Mesenchymal stem cell (in vitro differentiated cells and primary cell): Measurements from ENCODE around the gene ZDHHC7.

Source experiments
- DNase-seq: peaks from one replicate; pipeline ENCODE4 v3.0.0-alpha.2; 2013
- H2AFZ ChIP-seq: one replicate; pipeline ENCODE4 v1.6.1; 2013; ENCODE audit warnings: low read depth, mild to moderate bottlenecking, control low read depth, inconsistent platforms, low read length, moderate library complexity
- H2AK5ac ChIP-seq: 2 replicates; pipeline ENCODE4 v1.6.1; 2013; ENCODE audit warnings: low read length, moderate library complexity, mild to moderate bottlenecking, inconsistent platforms; ENCODE audit not compliant: severe bottlenecking
- H2BK120ac ChIP-seq: one replicate; pipeline ENCODE4 v1.6.1; 2013; ENCODE audit warnings: low read depth, mild to moderate bottlenecking, inconsistent platforms, low read length, moderate library complexity
- H2BK12ac ChIP-seq, 2 experiments: one replicate each; pipeline ENCODE4 v1.6.1; 2013; ENCODE audit warnings: inconsistent platforms in 2 of 2, low read length in 2 of 2, mild to moderate bottlenecking in 2 of 2, moderate library complexity in 2 of 2, control low read depth in 1 of 2
- H2BK15ac ChIP-seq: one replicate; pipeline ENCODE4 v1.6.1; 2013; ENCODE audit warnings: mild to moderate bottlenecking, low read depth, inconsistent platforms; ENCODE audit not compliant: poor library complexity, severe bottlenecking
- H2BK5ac ChIP-seq: 2 replicates; pipeline ENCODE4 v1.6.1; 2013; ENCODE audit warnings: low read depth, mild to moderate bottlenecking, low read length, control low read depth, inconsistent platforms; ENCODE audit not compliant: poor library complexity, severe bottlenecking
- H3K14ac ChIP-seq, 2 experiments: one replicate each; pipeline ENCODE4 v1.6.1; 2013; ENCODE audit warnings: inconsistent platforms in 2 of 2, low read length in 2 of 2, control low read depth in 1 of 2, mild to moderate bottlenecking in 1 of 2, moderate library complexity in 1 of 2
- H3K18ac ChIP-seq, 2 experiments: one replicate each; pipeline ENCODE4 v1.6.1; 2013; ENCODE audit warnings: inconsistent platforms in 2 of 2, low read length in 2 of 2, control low read depth in 1 of 2, low read depth in 1 of 2, mild to moderate bottlenecking in 1 of 2
- H3K23ac ChIP-seq, 2 experiments: one replicate each; pipeline ENCODE4 v1.6.1; 2013; ENCODE audit warnings: inconsistent platforms in 2 of 2, low read length in 2 of 2, mild to moderate bottlenecking in 2 of 2, moderate library complexity in 2 of 2, control low read depth in 1 of 2
- H3K27ac ChIP-seq: 2 replicates; pipeline ENCODE4 v1.5.1; 2013; ENCODE audit warnings: mild to moderate bottlenecking, moderate library complexity, low read length, control low read depth, inconsistent platforms; ENCODE audit not compliant: poor library complexity, severe bottlenecking
- H3K27me3 ChIP-seq, 2 experiments: 2 replicates each; pipeline versions ENCODE4 v1.6.1 to v1.7.0; 2013; ENCODE audit warnings: low read length in 2 of 2, mild to moderate bottlenecking in 2 of 2, moderate library complexity in 2 of 2, control low read depth in 1 of 2, inconsistent platforms in 1 of 2; ENCODE audit not compliant: control insufficient read depth in 1 of 2, insufficient read depth in 1 of 2
- H3K36me3 ChIP-seq, 2 experiments: 2 replicates each; pipeline versions ENCODE4 v1.6.1 to v1.7.0; 2013; ENCODE audit warnings: low read length in 2 of 2, control low read depth in 1 of 2, inconsistent platforms in 1 of 2, low read depth in 1 of 2, mild to moderate bottlenecking in 1 of 2; ENCODE audit not compliant: insufficient read depth in 2 of 2, control insufficient read depth in 1 of 2
- H3K4ac ChIP-seq, 2 experiments: one replicate each; pipeline ENCODE4 v1.6.1; 2013; ENCODE audit warnings: inconsistent platforms in 2 of 2, low read length in 2 of 2, mild to moderate bottlenecking in 2 of 2, moderate library complexity in 2 of 2, control low read depth in 1 of 2, low read depth in 1 of 2
- H3K4me1 ChIP-seq: 2 replicates; pipeline ENCODE4 v1.6.1; 2013; ENCODE audit warnings: low read depth, low read length, control low read depth; ENCODE audit not compliant: control insufficient read depth, insufficient read depth
- H3K4me2 ChIP-seq: 2 replicates; pipeline ENCODE4 v1.6.1; 2013; ENCODE audit warnings: low read length, mild to moderate bottlenecking, inconsistent platforms; ENCODE audit not compliant: poor library complexity, severe bottlenecking
- H3K4me3 ChIP-seq, 2 experiments: 2 replicates each; pipeline versions ENCODE4 v1.5.1 to v1.7.0; 2013; ENCODE audit warnings: low read length in 2 of 2, mild to moderate bottlenecking in 2 of 2, control low read depth in 1 of 2, low read depth in 1 of 2; ENCODE audit not compliant: insufficient read depth in 1 of 2
- H3K79me1 ChIP-seq: replicated peaks from 2 replicates; pipeline ENCODE4 v1.6.1; 2013; ENCODE audit warnings: mild to moderate bottlenecking, control low read depth, low read length, inconsistent platforms; ENCODE audit not compliant: poor library complexity, severe bottlenecking
- H3K9ac ChIP-seq: 2 replicates; pipeline ENCODE4 v1.7.0; 2013; ENCODE audit warnings: mild to moderate bottlenecking, low read length, moderate library complexity
- H3K9me3 ChIP-seq: 2 replicates; pipeline ENCODE4 v1.7.0; 2013; ENCODE audit warnings: mild to moderate bottlenecking, low read length; ENCODE audit not compliant: control insufficient read depth
- H4K8ac ChIP-seq: one replicate; pipeline ENCODE4 v1.6.1; 2013; ENCODE audit warnings: inconsistent platforms, mild to moderate bottlenecking, low read length, moderate library complexity
- H4K91ac ChIP-seq: one replicate; pipeline ENCODE4 v1.6.1; 2013; ENCODE audit warnings: mild to moderate bottlenecking, low read length, inconsistent platforms
- WGBS: methylation state at CpG from one replicate; pipeline ENCODE4 v1.1.7; 2013; ENCODE audit warnings: mixed read lengths; 5-methylcytosine and 5-hydroxymethylcytosine counted together

Gene ZDHHC7

DNA sequence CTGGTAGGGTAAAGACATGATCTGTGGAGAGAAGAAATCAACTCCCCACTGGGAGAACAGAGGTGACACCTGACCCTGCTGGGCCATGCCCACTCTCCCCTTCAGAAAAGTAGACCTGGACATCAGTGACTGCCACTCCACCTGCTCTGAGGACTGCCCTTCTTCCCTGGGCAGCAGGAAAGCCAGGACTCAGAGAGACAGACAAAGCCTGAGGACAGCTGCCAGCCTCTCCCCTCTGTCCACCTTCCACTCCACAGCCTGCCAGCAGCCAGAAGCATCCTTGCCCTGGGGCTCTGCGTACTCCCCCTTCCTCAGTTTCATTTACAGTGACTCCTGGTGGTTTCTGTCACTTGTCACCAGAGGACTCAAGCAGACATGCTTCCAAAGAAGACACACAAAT, 24.5 kb downstream of the ZDHHC7 start:
- 100% methylated on average over 1 of the region's 1 CpG for WGBS

DNA sequence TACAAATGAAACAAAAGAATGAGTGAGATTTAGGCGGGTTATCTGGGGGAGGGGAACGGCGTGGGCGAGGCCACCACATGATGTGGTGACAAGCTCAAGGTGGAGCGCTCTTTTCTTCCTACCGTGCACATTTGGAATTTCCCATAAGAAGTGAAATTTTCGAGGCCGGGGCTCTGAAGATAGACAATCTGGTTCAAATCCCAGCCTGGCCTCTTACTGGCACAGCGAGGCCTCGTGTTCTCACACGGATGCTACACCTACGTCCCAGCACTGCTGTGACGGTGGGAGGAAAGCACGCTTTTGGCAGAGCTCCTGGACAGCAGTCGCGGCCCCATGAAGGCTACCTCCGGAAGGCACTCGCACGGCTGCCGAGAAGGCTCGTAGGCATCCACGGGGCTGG, 25.2 kb downstream of the ZDHHC7 start:
- peak overlapping the region; percentile 65 to 91 for H2BK12ac ChIP-seq
- no peak for DNase-seq
- peak overlapping the region; percentile 4 for H4K8ac ChIP-seq
- no peak overlapping the region for H3K27ac ChIP-seq
- peaks cover 41% of the 10 kb centered on the region for H3K4me1 ChIP-seq
- H2BK5ac ChIP-seq, result no peak overlapping the region
- peak overlapping the region; percentile 46 for H2BK15ac ChIP-seq
- 95% methylated on average over 22 of the region's 22 CpGs for WGBS
- peak overlapping the region; percentile 50 to 90 for H3K18ac ChIP-seq
- H3K14ac ChIP-seq, result peak overlapping the region in 1 of 2 experiments; percentile 87
- H4K91ac ChIP-seq, result peak overlapping the region; percentile 74
- H3K9ac ChIP-seq, result peak overlapping the region; percentile 54
- H2AFZ ChIP-seq, result no peak overlapping the region
- no peaks in the 10 kb centered on the region for H3K9me3 ChIP-seq
- H3K4me3 ChIP-seq, result no peak overlapping the region
- H2AK5ac ChIP-seq, result peak overlapping the region; percentile 42
- no peaks in the 10 kb centered on the region for H3K27me3 ChIP-seq
- H3K36me3 ChIP-seq, result peaks cover 62 to 75% of the 10 kb centered on the region in 2 experiments
- H2BK120ac ChIP-seq, result no peak overlapping the region
- H3K4ac ChIP-seq, result peak overlapping the region; percentile 5 to 24
- H3K4me2 ChIP-seq, result no peak overlapping the region
- H3K79me1 ChIP-seq, result peaks cover 50% of the 10 kb centered on the region
- peak overlapping the region in 1 of 2 experiments; percentile 63 for H3K23ac ChIP-seq

More for the DNA sequence above, 24.5 kb downstream of the ZDHHC7 start:
- H3K27me3 ChIP-seq, result no peaks in the 10 kb centered on the region
- no peak for DNase-seq
- H3K23ac ChIP-seq, result no peak overlapping the region
- H2BK5ac ChIP-seq, result no peak overlapping the region
- peak overlapping the region; percentile 67 for H2AK5ac ChIP-seq
- H3K9ac ChIP-seq, result no peak overlapping the region
- no peak overlapping the region for H3K4ac ChIP-seq
- no peak overlapping the region for H3K4me3 ChIP-seq
- no peak overlapping the region for H3K27ac ChIP-seq
- no peaks in the 10 kb centered on the region for H3K9me3 ChIP-seq
- no peak overlapping the region for H2BK120ac ChIP-seq
- H3K14ac ChIP-seq, result no peak overlapping the region
- H2BK15ac ChIP-seq, result peak overlapping the region; percentile 26
- no peak overlapping the region for H3K18ac ChIP-seq
- H3K4me2 ChIP-seq, result no peak overlapping the region
- H4K8ac ChIP-seq, result peak overlapping the region; percentile 35
- peaks cover 54 to 68% of the 10 kb centered on the region in 2 experiments for H3K36me3 ChIP-seq
- H2BK12ac ChIP-seq, result peak overlapping the region in 1 of 2 experiments; percentile 91
- no peak overlapping the region for H4K91ac ChIP-seq
- peaks cover 45% of the 10 kb centered on the region for H3K79me1 ChIP-seq
- peaks cover 38% of the 10 kb centered on the region for H3K4me1 ChIP-seq
- no peak overlapping the region for H2AFZ ChIP-seq

DNA sequence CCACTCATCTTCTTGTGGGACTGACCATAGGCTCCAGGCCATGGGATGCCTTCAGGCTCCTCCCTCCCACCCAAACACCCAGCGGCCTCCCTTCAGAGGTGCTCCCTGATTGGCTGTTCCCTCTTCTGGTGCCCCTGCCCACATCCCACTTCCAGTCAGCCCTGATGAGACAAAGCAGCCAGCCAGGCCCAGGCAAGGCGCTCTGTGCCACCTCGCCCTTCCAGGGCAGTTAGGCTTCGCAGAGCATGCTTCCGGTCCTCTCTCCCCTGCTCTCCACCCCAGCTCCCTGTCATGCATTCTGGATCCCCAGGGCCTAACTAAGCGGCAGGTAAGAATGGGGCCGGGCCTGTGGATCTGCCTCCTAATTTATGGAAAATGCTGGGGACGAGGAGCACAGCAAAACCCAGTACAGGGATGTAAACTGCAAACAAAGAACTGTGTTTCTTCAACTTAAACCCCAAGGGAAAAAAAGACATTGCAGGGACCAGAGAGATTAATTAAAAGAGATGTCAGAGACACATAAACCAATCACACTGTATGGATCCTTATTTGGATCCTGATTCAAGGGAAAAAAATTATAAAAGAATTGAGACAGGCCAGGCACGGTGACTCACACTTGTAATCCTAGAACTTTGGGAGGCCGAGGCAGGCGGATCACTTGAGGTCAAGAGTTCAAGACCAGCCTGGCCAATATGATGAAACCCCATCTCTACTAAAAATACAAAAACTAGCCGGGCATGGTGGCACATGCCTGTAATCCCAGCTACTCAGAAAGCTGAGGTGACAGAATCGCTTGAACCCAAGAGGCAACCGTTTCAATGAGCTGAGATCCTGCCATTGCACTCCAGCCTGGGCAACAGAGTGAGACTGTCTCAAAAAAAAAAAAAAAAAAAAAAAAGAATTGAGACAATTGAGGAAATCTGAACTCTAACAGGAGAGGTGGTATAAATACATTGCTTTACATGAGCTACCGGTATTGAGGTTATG, 26.0 kb downstream of the ZDHHC7 start:
- Histone ChIP-seq H2BK5ac (no peak overlapping the region), H3K4ac (peak overlapping the region in 1 of 2 experiments; percentile 77), H2AFZ (no peak overlapping the region), H3K27ac (peak overlapping the region; percentile 59), H2BK12ac (peak overlapping the region in 1 of 2 experiments; percentile 51), H3K9ac (peak overlapping the region; percentile 77), H3K4me2 (no peak overlapping the region), H2AK5ac (peak overlapping the region; percentile 8), H3K4me3 (peak overlapping the region in 1 of 2 experiments; percentile 55), H3K9me3 (no peaks in the 10 kb centered on the region), H2BK120ac (no peak overlapping the region), H4K8ac (no peak overlapping the region), H3K4me1 (peaks cover 38% of the 10 kb centered on the region), H3K23ac (no peak overlapping the region), H3K79me1 (peaks cover 52% of the 10 kb centered on the region), H3K18ac (peak overlapping the region; percentile 55 to 95), H2BK15ac (peak overlapping the region; percentile 87), H4K91ac (peak overlapping the region; percentile 16), H3K27me3 (no peaks in the 10 kb centered on the region), H3K36me3 (peaks cover 64 to 75% of the 10 kb centered on the region in 2 experiments), H3K14ac (peak overlapping the region in 1 of 2 experiments; percentile 73)
- WGBS, result 73% methylated on average over 15 of the region's 15 CpGs
- peak; percentile 82 for DNase-seq

DNA sequence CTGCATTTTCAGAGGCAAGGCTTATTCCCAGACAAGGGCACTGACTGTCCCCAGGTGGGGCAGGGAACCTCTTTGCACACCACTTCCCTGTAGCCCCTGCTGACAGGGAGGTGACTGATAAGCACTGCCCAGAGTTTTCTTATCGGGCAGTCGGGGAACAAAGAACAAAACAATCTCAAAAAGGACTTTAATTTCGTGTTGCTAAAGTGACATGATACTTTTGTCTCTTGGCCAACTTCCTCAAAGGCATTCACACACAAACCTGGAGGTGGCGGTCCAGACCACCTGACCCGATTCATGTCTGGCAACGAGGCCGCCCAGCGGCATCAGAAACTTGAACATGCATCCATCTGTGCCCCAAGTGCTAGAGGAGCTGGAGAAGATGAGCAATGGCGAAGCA, 28.9 kb downstream of the ZDHHC7 start:
- no peak overlapping the region for H3K14ac ChIP-seq
- no peak overlapping the region for H3K27ac ChIP-seq
- H3K4ac ChIP-seq, result no peak overlapping the region
- peak overlapping the region; percentile 18 for H4K91ac ChIP-seq
- H3K18ac ChIP-seq, result peak overlapping the region in 1 of 2 experiments; percentile 30
- H3K36me3 ChIP-seq, result peaks cover 49 to 72% of the 10 kb centered on the region in 2 experiments
- no peak for DNase-seq
- no peak overlapping the region for H2BK12ac ChIP-seq
- H3K79me1 ChIP-seq, result peaks cover 43% of the 10 kb centered on the region
- H2BK5ac ChIP-seq, result no peak overlapping the region
- H3K9me3 ChIP-seq, result no peaks in the 10 kb centered on the region
- 94% methylated on average over 9 of the region's 9 CpGs for WGBS
- peak overlapping the region in 1 of 2 experiments; percentile 40 for H3K23ac ChIP-seq
- no peak overlapping the region for H2BK120ac ChIP-seq
- H2BK15ac ChIP-seq, result no peak overlapping the region
- H4K8ac ChIP-seq, result no peak overlapping the region
- H3K4me1 ChIP-seq, result peaks cover 24% of the 10 kb centered on the region
- H3K9ac ChIP-seq, result no peak overlapping the region
- peak overlapping the region; percentile 17 for H2AK5ac ChIP-seq
- H3K4me2 ChIP-seq, result no peak overlapping the region
- H2AFZ ChIP-seq, result no peak overlapping the region
- H3K27me3 ChIP-seq, result no peaks in the 10 kb centered on the region
- no peak overlapping the region for H3K4me3 ChIP-seq
